Skin epidermis (tissue), 12 donors: Measurements from ENCODE around the gene NOS1.
A peak's percentile ranks its signal among the peaks of the same experiment; 100 is the strongest.

Source experiments
- H3K27ac ChIP-seq, 21 experiments: fragments of 200-600 bp; sonication (generic) in 11 of 21; one replicate each; pipeline ENCODE4 v1.5.0; 2020; ENCODE audit warnings: mild to moderate bottlenecking in 3 of 21, inconsistent platforms in 2 of 21, moderate library complexity in 2 of 21
- H3K4me3 ChIP-seq, 7 experiments: fragments of 200-600 bp; sonication (generic) in 2 of 7; one replicate each; pipeline ENCODE4 v1.5.0; 2020; ENCODE audit warnings: inconsistent platforms in 2 of 7, mild to moderate bottlenecking in 2 of 7, moderate library complexity in 1 of 7

The NOS1 gene

DNA sequence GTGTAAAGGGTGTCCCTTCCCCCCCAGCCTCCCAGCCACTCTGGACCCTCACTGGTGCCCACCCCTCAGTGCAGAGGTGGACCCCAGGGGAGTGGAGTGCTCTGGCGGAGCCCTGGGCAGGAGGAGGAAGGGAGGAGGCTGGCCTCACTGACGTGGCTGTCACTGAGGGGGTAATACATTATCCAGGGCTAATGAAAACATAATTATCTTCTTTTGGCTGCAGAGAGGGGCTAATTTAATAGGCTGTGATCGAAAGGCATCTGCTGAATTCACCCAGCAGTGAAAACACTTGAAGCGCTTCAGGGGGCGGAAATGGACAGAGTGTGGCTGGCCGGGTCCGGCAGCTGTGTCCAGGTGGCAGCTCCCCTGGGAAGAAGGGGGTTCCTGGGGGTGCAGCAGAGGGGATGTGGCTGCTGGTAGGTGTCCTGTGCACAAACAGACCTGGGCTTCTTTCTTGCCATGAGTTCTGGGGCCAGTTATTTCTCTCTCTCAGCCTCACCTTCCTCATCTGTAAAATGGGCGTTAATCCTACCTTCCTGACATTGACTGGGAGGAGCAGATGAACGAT lies 3.7 kb upstream of the NOS1 start:
- Histone ChIP-seq H3K4me3 (no peak overlapping the region), H3K27ac (no peak overlapping the region)

DNA sequence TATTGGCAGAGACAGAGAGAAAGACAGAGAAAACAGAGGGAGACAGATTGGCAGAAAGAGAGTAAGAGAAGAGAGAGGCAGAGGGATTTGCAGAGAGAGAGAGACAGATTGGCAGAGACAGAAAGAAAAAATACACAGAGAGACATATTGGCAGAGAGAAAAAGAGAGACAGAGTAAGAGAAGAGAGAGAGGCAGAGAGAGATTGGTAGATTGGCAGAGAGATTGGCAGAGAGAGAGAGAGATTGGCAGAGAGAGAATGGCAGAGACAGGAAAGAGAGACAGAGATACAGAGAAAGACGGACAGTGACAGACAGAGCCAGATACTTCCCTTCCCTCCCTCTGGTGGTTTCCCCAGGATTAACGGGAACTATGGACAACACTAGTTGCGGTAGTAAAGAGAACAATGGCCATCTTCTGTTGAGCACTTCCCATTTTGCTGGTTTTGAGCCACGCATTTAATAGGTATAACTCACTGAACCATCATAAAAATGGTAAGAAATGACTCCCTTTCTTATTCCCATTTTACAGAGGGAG lies 2.6 kb upstream of the NOS1 start:
- Histone ChIP-seq H3K27ac (no peak overlapping the region), H3K4me3 (no peak overlapping the region)

DNA sequence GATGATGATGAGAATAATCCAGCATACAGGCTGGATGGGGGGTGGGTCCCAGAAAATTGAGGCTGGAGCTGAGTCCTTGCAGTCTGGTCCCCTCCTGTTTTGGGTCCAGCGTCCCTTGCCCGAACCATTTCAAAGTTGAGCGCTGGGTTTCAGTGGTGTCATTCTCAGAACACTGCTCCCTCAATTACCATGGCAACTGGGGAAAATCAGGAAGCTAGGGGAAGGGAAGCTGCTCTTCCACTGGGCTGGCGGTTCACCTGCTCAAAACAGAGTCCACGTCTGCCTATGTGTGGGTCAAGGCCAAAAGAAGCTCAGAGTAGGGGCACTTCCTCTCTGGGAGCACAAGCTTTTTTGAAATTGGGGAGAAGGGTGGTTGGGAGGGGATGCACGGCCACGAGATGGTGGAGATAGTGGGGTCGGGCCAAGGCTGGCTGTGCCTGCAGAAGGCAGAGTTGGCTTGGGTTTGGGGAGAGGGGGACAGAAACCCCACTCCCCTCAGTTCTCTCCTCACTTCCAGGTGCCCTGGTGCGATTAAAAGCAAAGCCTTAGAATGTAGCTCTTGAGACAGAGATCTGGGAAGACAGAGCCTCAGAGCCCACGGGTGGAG lies 1.7 kb upstream of the NOS1 start:
- Histone ChIP-seq H3K27ac (no peak overlapping the region), H3K4me3 (no peak overlapping the region)

DNA sequence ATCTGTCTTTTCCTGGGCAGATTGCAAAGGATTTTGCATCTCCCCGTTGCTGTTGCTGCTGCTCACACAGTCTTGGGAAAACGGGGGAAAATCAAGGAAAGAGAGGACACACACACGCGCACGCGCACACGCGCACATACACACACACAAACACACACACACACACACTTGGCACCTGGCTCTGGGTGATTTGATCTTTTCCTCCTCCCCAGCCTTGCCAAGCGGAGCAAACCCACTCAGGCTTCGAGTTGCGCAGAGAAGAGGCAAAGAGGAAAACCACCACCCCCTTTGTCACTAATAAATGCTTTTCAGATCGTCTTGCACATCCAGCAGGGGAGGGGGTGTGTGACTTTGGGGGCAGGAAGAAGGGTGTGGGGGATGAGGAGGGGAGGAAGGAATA lies 965 bp upstream of the NOS1 start:
- no peak overlapping the region for H3K4me3 ChIP-seq

DNA sequence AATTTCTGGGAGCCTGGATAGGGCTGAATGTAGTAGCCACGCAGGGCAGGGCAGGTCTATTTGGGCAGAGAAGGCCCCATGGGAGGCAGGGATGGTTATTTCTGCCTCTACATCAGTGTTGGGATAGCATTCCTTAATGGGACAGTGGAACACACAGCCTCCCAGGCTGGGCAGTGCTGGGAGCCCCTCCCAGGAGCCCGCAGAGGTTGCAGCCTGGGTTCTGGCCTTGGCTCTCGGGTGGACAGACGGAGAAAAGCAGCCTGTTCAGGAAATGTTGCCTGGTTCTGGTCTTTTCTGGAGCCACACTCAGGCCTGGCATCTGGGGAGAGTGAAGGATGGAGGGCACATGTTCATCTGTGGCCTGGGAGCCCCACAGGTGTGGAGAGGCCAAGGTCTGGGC lies 479 bp upstream of the NOS1 start:
- no peak overlapping the region for H3K4me3 ChIP-seq

More for the DNA sequence above, 965 bp upstream of the NOS1 start:
- no peak overlapping the region for H3K27ac ChIP-seq

DNA sequence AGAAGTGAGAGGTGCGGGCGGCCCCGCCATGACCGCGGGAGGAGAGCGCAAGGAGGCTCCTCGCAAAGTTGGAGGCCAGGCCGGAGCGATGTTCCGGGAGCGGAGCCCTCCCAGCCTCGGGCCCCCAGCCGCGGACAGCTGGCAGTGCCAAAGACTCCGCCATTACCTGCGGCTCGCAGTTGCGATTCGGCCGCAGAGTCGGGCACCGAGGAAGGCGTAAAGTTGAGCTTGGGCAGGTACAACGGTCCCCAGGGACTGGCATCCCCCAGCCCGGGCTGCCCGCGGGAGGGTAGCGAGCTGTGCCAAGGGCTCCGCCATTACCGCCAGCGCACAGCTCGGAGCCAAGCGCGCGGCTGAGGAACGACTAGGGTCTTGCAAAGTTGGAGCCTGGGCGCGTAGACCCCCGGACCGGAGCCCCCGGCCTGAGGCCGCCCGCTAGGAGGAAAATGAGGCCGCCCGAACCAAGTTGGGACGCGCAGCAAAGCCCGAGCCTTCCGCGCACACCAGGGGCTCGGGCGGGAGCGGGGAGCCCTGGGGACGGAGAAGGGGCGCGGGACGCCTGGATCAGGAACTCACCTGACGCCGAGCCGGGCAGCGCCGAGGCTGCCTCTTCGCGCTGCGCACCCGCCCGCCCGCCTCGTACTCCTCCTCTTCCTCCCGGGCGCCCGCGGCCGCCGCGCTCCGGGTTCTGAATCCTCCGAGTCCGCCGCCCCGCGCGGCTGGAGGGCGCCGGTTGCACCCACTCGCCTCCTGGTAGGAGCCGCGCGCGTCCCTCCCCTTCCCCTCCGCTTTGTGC lies 677 bp downstream of the NOS1 start:
- H3K4me3 ChIP-seq: peak overlapping the region; percentile 23 to 53 (median 29)
- H3K27ac ChIP-seq: peak overlapping the region in 8 of 21 experiments; percentile 1 to 82 (median 17)

More for the DNA sequence above, 479 bp upstream of the NOS1 start:
- H3K27ac ChIP-seq: no peak overlapping the region

DNA sequence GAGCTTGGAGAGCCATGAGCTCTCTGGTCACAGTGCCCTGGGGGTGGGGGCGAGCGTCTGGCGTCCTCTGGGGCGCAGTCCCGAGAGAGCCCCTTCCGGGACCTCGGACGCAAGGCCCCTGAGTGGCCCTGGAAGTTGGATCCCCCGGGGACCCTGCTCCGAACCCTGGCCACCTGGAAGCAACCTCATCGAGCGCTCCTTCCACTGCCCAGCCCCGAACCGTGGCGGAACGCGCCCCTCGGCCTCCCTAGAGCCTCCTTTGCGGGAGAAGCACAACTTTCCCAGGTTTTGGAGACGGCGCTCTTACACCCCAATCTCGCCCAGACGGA lies 1.2 kb downstream of the NOS1 start:
- Histone ChIP-seq H3K27ac (peak overlapping the region in 4 of 21 experiments; percentile 7 to 82 (median 46)), H3K4me3 (peak overlapping the region; percentile 23 to 53 (median 29))

DNA sequence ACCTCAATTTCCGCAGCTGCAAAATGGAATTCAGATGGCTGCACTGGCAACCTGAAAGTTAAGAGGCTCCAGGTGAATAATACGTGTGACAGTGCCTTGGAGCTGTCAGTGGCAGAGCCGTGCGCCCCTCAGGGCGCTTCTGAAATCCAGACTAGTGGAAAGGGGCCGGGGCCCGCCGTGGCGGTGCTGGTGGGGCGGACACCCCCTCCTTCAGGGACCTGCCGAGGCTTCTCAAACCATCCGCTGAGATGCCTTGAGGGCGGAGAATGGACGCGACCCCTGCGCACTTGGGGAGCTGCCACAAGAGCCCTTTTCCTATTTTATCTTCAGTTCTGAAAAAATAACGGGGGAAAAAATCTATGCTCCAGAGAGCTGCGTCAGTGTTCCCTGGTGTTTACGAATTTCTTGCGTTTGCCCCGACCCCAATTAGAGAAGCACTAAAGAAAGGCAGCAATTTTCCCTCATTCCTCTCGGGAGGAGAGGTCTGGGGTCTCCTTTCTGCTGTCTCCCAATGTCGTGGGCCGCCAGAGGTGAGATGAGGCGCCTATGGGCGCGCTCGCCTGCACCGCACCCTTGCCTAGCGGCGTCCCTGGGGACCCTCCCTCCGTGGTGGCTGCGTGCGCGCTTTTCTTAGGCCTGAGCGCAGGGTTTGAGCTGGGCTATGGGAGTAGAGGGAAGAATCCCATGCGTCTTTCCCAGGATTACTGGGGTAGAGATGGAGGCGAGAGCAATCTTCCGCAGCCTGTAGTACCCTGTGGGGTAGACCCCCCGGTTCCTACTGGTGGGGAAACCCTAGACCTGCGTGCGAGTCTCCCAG lies 2.2 kb downstream of the NOS1 start:
- H3K27ac ChIP-seq: no peak overlapping the region
- H3K4me3 ChIP-seq: no peak overlapping the region

DNA sequence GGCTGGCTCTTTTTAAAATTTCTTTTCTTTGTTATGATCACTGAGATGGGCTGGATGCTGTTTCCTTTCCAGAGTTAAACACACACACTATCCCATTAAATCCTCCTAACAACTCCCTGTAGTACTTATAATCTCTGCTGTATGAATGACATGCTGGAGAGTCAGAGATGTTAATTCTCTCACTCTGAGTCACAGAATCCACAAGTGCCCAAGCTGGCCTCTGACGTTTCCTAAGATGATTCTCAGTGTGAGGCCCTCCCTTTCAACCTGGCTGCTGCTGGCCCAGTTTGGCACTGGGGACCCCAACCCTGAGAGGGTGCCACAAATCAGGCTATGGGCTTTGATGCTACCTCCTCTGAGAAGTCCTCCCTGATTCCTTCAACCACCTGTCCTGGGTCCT lies 5.4 kb downstream of the NOS1 start:
- Histone ChIP-seq H3K4me3 (no peak overlapping the region), H3K27ac (no peak overlapping the region)

DNA sequence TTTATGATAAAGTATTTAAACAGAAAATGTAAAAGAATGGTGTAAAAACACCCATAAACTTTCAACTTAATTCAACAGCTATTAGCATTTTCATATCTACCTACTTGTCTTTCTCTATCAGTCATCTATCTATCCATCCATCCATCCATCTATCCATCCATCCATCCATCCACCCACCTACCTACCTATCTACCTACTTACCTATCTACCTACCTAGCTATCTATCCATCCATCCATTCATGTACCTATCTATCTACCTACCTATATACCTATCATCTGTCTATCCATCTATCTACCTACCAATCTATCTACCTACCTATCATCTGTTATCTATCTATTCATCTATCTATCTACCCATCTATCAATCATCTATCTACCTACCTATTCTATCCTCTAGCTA lies 8.5 kb downstream of the NOS1 start:
- Histone ChIP-seq H3K27ac (no peak overlapping the region), H3K4me3 (no peak overlapping the region)

DNA sequence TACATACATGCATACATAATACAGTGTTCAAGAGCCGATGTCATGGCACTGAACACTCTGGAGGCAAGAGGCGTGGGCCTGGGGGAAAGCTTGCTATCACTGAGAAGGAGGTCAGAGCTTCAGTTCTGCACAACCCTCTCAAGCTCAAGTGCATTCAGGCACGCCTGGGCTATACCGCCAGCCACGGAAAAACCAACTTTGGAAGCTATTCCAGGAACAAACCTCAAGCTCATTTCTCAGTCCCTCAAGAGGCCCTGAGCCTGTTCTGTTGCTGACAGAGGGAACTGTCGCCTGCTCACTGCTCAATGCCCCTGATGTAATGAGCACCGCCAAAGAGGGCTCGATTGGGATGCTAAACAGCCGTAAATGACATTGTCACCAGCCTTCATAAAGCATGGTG lies 9.2 kb downstream of the NOS1 start:
- Histone ChIP-seq H3K4me3 (no peak overlapping the region), H3K27ac (no peak overlapping the region)

DNA sequence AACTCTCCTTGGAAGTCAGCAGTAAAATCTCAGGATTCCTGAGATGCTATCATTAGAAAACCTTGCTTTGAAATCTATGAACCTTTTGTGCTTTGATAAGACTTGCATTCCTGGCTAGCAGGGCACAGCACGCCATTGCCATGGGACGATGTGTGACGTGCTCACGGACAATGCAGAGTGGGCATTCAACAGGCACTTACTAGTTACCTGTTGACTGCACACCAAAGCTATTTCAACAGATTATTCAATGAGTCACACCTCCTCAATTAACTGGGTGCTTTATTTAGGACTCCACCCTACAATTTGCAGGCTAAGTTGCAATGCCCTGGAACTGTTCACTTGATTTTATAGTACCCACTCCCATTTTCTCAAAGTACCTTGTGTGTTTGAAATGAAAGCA lies 11.3 kb downstream of the NOS1 start:
- no peak overlapping the region for H3K4me3 ChIP-seq
- H3K27ac ChIP-seq: peak overlapping the region in 4 of 21 experiments; percentile 20 to 80 (median 38)

DNA sequence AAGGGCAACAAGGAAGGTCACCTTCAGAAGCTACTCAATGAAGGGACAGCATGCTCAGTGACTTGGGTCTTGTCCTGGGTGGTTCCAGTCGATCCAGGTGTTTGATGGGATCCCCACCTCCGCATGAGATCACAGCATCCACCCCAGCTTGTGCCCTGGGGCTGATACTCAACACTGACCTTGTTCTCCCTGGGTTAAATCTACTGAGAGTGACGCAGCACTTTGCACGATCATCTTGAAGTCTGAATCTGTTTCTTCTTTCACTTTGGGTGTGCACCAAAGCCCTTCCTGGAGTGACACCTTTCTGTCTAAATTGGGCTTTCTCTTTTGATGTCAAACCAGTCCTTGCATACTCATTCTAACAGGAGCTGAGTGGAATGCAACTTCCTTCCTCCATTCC lies 13.8 kb downstream of the NOS1 start:
- no peak overlapping the region for H3K4me3 ChIP-seq
- H3K27ac ChIP-seq: no peak overlapping the region

DNA sequence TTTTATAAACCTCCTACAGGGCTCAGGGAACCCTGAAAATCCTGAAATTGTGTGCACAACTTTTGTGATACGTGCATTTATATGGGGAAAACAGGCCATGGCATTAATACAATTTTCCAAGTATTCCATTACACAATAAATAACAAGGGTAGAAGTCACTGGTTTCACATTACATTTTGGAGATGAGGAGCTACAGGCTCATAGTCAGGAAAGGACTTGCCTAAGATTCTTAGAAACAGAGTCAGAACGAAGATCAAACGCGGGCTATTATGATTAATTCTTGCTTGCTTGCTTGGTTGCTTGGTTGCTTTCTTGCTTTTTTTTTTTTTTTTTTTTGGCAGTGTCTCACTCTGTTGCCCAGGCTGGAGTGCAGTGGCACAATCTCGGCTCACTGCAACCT lies 16.7 kb downstream of the NOS1 start:
- Histone ChIP-seq H3K4me3 (no peak overlapping the region), H3K27ac (no peak overlapping the region)

DNA sequence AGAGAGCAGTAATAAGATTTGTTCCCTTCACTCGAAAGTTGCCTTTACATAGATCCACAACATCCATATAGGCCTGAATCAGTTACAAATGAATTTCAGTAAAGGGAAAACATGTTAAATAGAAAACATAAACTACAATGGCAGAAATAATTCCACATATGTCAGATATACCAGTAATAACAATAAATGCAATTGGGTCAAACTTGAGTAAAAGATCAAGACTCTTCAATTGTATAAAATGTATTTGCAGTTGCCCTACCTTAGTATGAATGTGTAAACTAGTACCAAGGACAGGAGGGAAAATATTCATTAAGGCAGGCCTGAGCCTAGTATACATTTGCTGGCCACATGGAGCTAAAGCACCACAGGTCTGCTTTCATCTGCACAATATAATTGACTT lies 17.6 kb downstream of the NOS1 start:
- no peak overlapping the region for H3K4me3 ChIP-seq
- H3K27ac ChIP-seq: no peak overlapping the region

DNA sequence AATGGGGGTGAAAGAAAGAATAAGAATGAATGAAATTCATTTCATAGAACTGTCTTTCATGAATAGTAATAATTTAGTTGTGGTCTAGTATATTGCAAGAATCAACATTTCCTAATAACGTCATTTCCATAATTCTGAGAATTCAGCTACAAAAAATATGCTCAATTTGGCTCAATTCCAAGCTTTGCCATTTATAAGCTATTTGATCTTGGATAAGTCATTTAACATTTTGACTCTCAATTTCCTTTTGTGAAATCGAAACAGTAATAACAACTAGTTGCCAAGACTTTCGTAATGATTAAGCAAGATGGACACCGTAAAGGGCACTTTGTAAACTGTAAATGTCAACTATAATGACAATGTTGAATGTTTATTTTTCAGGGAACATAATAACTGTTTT lies 18.1 kb downstream of the NOS1 start:
- no peak overlapping the region for H3K27ac ChIP-seq
- H3K4me3 ChIP-seq: no peak overlapping the region

DNA sequence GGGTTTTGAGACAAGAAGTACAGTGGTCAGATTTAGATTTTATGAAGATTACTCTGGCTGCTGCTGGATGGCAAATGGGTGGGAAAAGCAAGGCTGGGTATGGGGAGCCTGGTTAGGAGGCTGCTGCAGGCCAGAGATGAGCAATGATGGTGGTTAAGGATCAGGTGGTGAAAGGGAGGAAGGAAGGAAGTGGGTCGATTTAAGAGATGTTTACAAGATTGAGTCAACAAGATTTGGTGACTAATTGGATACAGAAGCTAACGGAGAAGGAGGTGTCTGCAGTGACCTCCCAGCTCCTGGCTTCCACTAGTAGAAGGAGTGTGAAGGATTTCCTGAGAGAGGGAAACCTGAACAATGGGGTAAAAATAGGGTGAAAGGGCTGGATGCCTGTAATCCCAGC lies 18.7 kb downstream of the NOS1 start:
- H3K4me3 ChIP-seq: no peak overlapping the region

DNA sequence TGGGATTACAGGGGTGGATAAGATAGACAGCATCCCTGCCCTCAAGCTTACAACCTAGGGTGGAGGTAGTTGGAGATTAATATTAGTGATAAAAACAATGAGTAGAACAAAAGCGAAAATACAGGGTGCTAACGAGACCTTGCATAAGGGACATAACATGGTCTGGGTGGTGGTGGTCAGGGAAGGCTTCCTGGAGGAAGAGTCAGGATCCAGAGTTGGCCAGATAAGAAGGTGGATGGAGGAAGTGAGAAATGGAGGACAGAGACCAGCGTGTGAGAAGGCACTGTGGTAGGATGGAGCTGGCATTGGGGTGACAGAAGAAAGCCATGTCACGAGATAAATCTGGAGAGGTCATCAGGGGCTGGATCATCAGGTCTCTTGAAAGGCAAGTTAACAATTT lies 19.2 kb downstream of the NOS1 start:
- Histone ChIP-seq H3K4me3 (no peak overlapping the region), H3K27ac (no peak overlapping the region)

More for the DNA sequence above, 18.7 kb downstream of the NOS1 start:
- H3K27ac ChIP-seq: no peak overlapping the region

DNA sequence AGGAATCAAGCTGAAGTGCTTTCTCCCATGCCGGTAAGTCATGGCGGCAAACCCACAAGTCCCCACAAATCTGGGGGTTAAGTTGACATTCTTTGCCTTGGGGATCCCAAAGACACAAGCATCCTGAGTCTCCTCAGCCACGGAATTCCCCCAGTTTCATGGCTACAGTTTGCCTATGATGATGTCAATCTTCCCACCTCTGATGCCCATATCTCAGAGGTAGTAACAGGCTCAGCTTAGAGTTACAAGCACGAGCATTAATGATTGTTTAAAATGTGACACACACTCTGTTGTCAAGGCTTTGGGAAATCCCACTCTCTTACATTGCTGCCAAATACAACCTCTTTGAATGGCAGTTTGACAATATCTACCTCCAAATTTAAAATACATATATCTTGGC lies 22.3 kb downstream of the NOS1 start:
- H3K4me3 ChIP-seq: no peak overlapping the region
- no peak overlapping the region for H3K27ac ChIP-seq

DNA sequence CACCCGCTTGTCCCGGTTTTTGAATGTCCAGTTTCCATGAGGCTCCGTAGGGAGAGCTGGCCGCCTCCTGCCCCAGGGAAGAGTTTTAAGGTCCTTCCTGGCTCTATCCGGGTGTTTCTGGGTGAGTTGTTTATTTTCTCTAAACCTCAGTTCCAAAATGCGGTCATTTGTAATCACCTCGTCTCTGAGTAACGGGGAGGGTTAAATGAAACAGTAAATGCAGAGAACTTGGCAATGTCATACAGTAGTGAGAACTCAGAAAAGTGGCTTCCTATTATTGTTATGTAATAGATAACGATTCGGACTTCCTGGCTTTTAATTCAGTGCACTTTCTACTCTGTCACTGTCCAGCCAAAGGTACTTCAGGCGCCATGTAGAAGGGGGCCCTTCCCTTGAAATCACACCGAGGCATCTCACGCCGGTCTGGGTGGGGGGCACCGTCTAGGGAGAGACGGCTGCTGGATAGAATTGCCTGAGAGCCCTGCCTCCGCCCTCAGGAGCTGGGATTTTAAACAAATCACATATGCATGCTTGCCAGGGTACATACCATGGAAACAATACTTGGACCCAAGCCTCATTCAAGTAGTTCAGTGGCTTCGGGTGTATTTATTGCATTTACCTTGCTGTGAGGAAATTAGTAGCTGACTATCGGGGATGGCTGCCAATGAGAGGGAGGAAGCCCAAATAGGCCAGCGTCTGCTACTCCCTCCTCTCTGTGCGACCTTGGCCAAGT lies 26.4 kb downstream of the NOS1 start:
- Histone ChIP-seq H3K4me3 (peak overlapping the region in 1 of 7 experiments; percentile 7), H3K27ac (no peak overlapping the region)
